GM23338 (cell line): ENCODE data around the gene OR5AL1. TPM values are rescaled to one million over a fixed set of nuclear protein-coding genes. Genes with fewer than 3 reads are reported as not detected.
"Not testable (repeated sequence)": the region's sequence is repeated elsewhere in the genome, so short reads cannot be mapped to it uniquely, and the experiment has no call there.

Source experiments
- ATAC-seq: fragments of 200-7000 bp; cut with Tn5 transposase; 3 replicates; pipeline ENCODE4 v1.9.1; 2020
- DNase-seq: peaks from one replicate; pipeline ENCODE4 v3.0.0-alpha.2; 2015; ENCODE audit warnings: low spot score
- H2AFZ ChIP-seq: fragments of 200-600 bp; sonication (generic); 2 replicates; pipeline ENCODE4 v1.8.0; 2016; ENCODE audit warnings: antibody characterized with exemption, mild to moderate bottlenecking, moderate library complexity
- H3F3A ChIP-seq: fragments of 200-600 bp; sonication (generic); replicated peaks from 2 replicates; pipeline ENCODE4 v1.8.0; 2017; ENCODE audit warnings: antibody characterized with exemption, mixed run types, low read depth
- H3K27ac ChIP-seq: fragments of 200-600 bp; sonication (generic); 2 replicates; pipeline ENCODE4 v1.6.1; 2016; ENCODE audit warnings: low read depth
- H3K27me3 ChIP-seq: fragments of 200-600 bp; sonication (generic); 2 replicates; pipeline ENCODE4 v1.8.0; 2016; ENCODE audit warnings: mild to moderate bottlenecking, mixed run types, moderate library complexity; ENCODE audit not compliant: insufficient read depth
- H3K36me3 ChIP-seq: fragments of 200-600 bp; sonication (generic); 2 replicates; pipeline ENCODE4 v1.8.0; 2016; ENCODE audit warnings: mild to moderate bottlenecking; ENCODE audit not compliant: insufficient read depth
- H3K4me1 ChIP-seq: fragments of 200-600 bp; sonication (generic); 2 replicates; pipeline ENCODE4 v1.8.0; 2016; ENCODE audit warnings: mild to moderate bottlenecking, moderate library complexity; ENCODE audit not compliant: insufficient read depth
- H3K4me2 ChIP-seq: fragments of 200-600 bp; sonication (generic); 2 replicates; pipeline ENCODE4 v1.7.1; 2017; ENCODE audit warnings: mixed run types
- H3K4me3 ChIP-seq: fragments of 200-600 bp; sonication (generic); 2 replicates; pipeline ENCODE4 v1.6.1; 2016; ENCODE audit warnings: mixed run types
- H3K79me2 ChIP-seq: fragments of 200-600 bp; sonication (generic); replicated peaks from 2 replicates; pipeline ENCODE4 v1.8.0; 2017; ENCODE audit warnings: mild to moderate bottlenecking; ENCODE audit not compliant: insufficient read depth
- H3K9me2 ChIP-seq: fragments of 200-600 bp; sonication (generic); 2 replicates; pipeline ENCODE4 v1.8.0; 2017; ENCODE audit not compliant: insufficient read depth
- H4K20me1 ChIP-seq: fragments of 200-600 bp; sonication (generic); replicated peaks from 2 replicates; pipeline ENCODE4 v1.8.0; 2017; ENCODE audit warnings: mild to moderate bottlenecking; ENCODE audit not compliant: insufficient read depth
- H3K27ac Mint-ChIP-seq: 2 replicates; pipeline ENCODE4 v1.8.0; 2020; ENCODE audit warnings: inconsistent platforms, mild to moderate bottlenecking, moderate library complexity, mixed read lengths
- H3K27me3 Mint-ChIP-seq: 3 replicates; pipeline ENCODE4 v1.8.0; 2022; ENCODE audit warnings: low read depth, mild to moderate bottlenecking, moderate library complexity, mixed read lengths, inconsistent platforms; ENCODE audit not compliant: insufficient read depth, poor library complexity
- H3K36me3 Mint-ChIP-seq: 3 replicates; pipeline ENCODE4 v1.8.0; 2021; ENCODE audit warnings: low read depth, mild to moderate bottlenecking, inconsistent platforms, moderate library complexity, mixed read lengths
- H3K4me1 Mint-ChIP-seq: 3 replicates; pipeline ENCODE4 v1.8.0; 2020; ENCODE audit warnings: mild to moderate bottlenecking, inconsistent platforms, mixed read lengths
- H3K4me3 Mint-ChIP-seq: 3 replicates; pipeline ENCODE4 v1.8.0; 2021; ENCODE audit warnings: moderate library complexity, mild to moderate bottlenecking, inconsistent platforms, mixed read lengths
- H3K9me3 Mint-ChIP-seq: 3 replicates; pipeline ENCODE4 v1.8.0; 2020; ENCODE audit warnings: moderate library complexity, mild to moderate bottlenecking, inconsistent platforms, mixed read lengths
- CREB1 ChIP-seq: fragments of 250-450 bp; sonication (Bioruptor Pico); IDR thresholded peaks from 2 replicates; pipeline ENCODE4 v1.5.0; 2020; ENCODE audit warnings: low read depth, mild to moderate bottlenecking, moderate library complexity
- CTCF ChIP-seq, 2 experiments: fragments of 200-600 bp in 1 of 2; sonication (generic) in 1 of 2; conservative IDR thresholded peaks; 2 replicates each; pipeline versions ENCODE4 v1.5.1 to v1.6.1; 2016 to 2017; ENCODE audit warnings: antibody characterized with exemption in 2 of 2, low read depth in 2 of 2, mild to moderate bottlenecking in 2 of 2, moderate library complexity in 1 of 2
- JUNB ChIP-seq: IDR thresholded peaks from one replicate; pipeline ENCODE4 v1.6.1; 2016; ENCODE audit warnings: antibody characterized with exemption; ENCODE audit not compliant: unreplicated experiment
- NANOG ChIP-seq: IDR thresholded peaks from 2 replicates; pipeline ENCODE4 v1.6.1; 2016; ENCODE audit warnings: antibody characterized with exemption, borderline replicate concordance
- POLR2AphosphoS5 ChIP-seq: IDR thresholded peaks from 2 replicates; pipeline ENCODE4 v1.6.1; 2016; ENCODE audit warnings: antibody characterized with exemption, low read depth
- REST ChIP-seq: IDR thresholded peaks from one replicate; pipeline ENCODE4 v1.6.1; 2018; ENCODE audit warnings: antibody characterized with exemption; ENCODE audit not compliant: unreplicated experiment
- ZNF114 ChIP-seq: fragments of 250-450 bp; sonication (Bioruptor Pico); IDR thresholded peaks from 2 replicates; pipeline ENCODE4 v1.5.0; 2020; ENCODE audit warnings: mild to moderate bottlenecking, moderate library complexity
- ZNF331 ChIP-seq: fragments of 250-450 bp; sonication (Bioruptor Pico); IDR thresholded peaks from 2 replicates; pipeline ENCODE4 v1.5.0; 2020; ENCODE audit warnings: low read depth, mild to moderate bottlenecking, moderate library complexity
- polyA plus RNA-seq: library from polyadenylated mRNA; unstranded; fragments of >200 nt; fragmentation: Nextera tagmentation; extraction: Ambion mirVana; gene quantifications from 2 replicates; pipeline ENCODE4 v1.2.1, GENCODE V29; 2016
- total RNA-seq: library from RNA; depleted of rRNA; stranded (reverse); fragments of >200 nt; shearing (Covaris generic); gene quantifications from 2 replicates; pipeline ENCODE4 v1.2.3, GENCODE V29; 2014

Gene OR5AL1
- total and polyA plus RNA-seq, 2 experiments from 2014 or later = not detected

- H3K4me3 Mint-ChIP-seq = no peak overlapping the region
- peaks cover 1% of the 10 kb centered on the region; the same call in 2 of the 3 replicates for H3K36me3 Mint-ChIP-seq
- ATAC-seq (peak; percentile 73), DNase-seq (peak; percentile 50)
- H3K27ac Mint-ChIP-seq = no peak overlapping the region
- no peak overlapping the region for H3K27ac ChIP-seq
- no peaks in the 10 kb centered on the region for H3F3A ChIP-seq
- H3K4me1 Mint-ChIP-seq = no peaks in the 10 kb centered on the region
- no peaks in the 10 kb centered on the region for H4K20me1 ChIP-seq
- no peaks in the 10 kb centered on the region for H3K27me3 ChIP-seq
- TF ChIP-seq CREB1 (CRISPR knock-in tag) = no peak
- TF ChIP-seq REST = no peak
- TF ChIP-seq ZNF331 = no peak
- TF ChIP-seq JUNB = no peak
- TF ChIP-seq CTCF (conservative IDR thresholded peaks at IDR 0.05; ENCODE audit: low read depth in 2 of 2) = peak; percentile 55 to 56
- TF ChIP-seq NANOG = no peak
- TF ChIP-seq POLR2AphosphoS5 = no peak
- no peak for TF ChIP-seq ZNF114 (CRISPR knock-in tag)
- H3K4me1 ChIP-seq = no peaks in the 10 kb centered on the region
- H3K9me2 ChIP-seq = no peaks in the 10 kb centered on the region
- no peaks in the 10 kb centered on the region for H3K36me3 ChIP-seq
- no peaks in the 10 kb centered on the region for H3K79me2 ChIP-seq
- H2AFZ ChIP-seq = no peak overlapping the region
- peaks cover under 1% of the 10 kb centered on the region; the same call in 1 of the 3 replicates for H3K9me3 Mint-ChIP-seq
- no peak overlapping the region for H3K4me3 ChIP-seq
- no peak overlapping the region for H3K4me2 ChIP-seq
- H3K27me3 Mint-ChIP-seq = no peaks in the 10 kb centered on the region
Measured at GRCh38 chr11:56396047-56396446, 16.4 kb upstream of the OR5AL1 start.

- not testable (repeated sequence) for H3K27ac ChIP-seq, H4K20me1 ChIP-seq, H3K27me3 ChIP-seq, H3K36me3 Mint-ChIP-seq, H3K9me3 Mint-ChIP-seq, H3K4me1 ChIP-seq, H3K4me3 Mint-ChIP-seq, DNase-seq, H3K79me2 ChIP-seq, H2AFZ ChIP-seq, H3K4me3 ChIP-seq, ATAC-seq, H3K4me1 Mint-ChIP-seq, H3K36me3 ChIP-seq, H3K27ac Mint-ChIP-seq, H3K9me2 ChIP-seq, H3K4me2 ChIP-seq, H3K27me3 Mint-ChIP-seq, H3F3A ChIP-seq
Measured at GRCh38 chr11:56401858-56402461, 10.5 kb upstream of the OR5AL1 start.
